Measurements from ENCODE around the gene POLA2. TPM values are rescaled to one million over a fixed set of nuclear protein-coding genes. Genes with fewer than 3 reads are reported as not detected.
"Not testable (repeated sequence)": the region's sequence is repeated elsewhere in the genome, so short reads cannot be mapped to it uniquely, and the experiment has no call there.

Gene POLA2
- total and polyA plus RNA-seq, 7 donors: 1.7 to 5.8 (median 3.3) TPM

- DNase-seq: no peak
- Histone ChIP-seq H3K4me3 (no peak overlapping the region), H3K4me1 (no peaks in the 10 kb centered on the region), H3K27ac (no peak overlapping the region), H3K27me3 (ENCODE audit: insufficient read depth in 3 of 3, low read length in 2 of 3) (no peaks in the 10 kb centered on the region), H3K36me3 (ENCODE audit: insufficient read depth in 1 of 2, low read depth in 1 of 2) (no peaks in the 10 kb centered on the region), H3K9me3 (no peaks in the 10 kb centered on the region)
- TF ChIP-seq CTCF (IDR thresholded peaks at IDR 0.05): no peak
- ATAC-seq: no peak
- intact Hi-C loops (cut with DNase I): no loop called here
These were observed 20.1 kb upstream of the POLA2 start for GRCh38 chr11:65241692-65242091.

DNA sequence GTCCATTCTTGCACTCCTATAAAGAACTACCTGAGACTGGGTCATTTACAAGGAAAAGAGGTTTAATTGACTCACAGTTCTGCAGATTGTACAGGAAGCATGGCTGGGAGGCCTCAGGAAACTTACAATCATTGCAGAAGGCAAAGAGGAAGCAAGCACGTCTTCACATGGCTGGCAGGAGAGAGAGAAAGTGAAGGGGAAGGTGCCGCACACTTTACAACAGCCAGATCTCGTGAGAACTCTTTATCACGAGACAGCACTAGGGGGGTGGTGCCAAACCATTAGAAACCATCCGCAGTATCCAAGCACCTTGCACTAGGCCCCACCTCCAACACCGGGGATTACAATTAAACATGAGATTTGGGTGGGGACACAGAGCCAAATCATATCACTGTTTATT lies 19.4 kb upstream of the POLA2 start:
- H3K4me3 ChIP-seq: no peak overlapping the region
- H3K9me3 ChIP-seq: no peaks in the 10 kb centered on the region
- ATAC-seq: no peak
- intact Hi-C loops (cut with DNase I): no loop called here
- no peaks in the 10 kb centered on the region for H3K4me1 ChIP-seq
- no peak overlapping the region for H3K27ac ChIP-seq
- no peaks in the 10 kb centered on the region for H3K27me3 ChIP-seq (ENCODE audit: insufficient read depth in 3 of 3, low read length in 2 of 3)
- 77 to 84% (median 83%) methylated on average over 6 of the region's 6 CpGs for WGBS, 3 donors
- DNase-seq: no peak
- no peaks in the 10 kb centered on the region for H3K36me3 ChIP-seq (ENCODE audit: insufficient read depth in 1 of 2, low read depth in 1 of 2)
- TF ChIP-seq CTCF (IDR thresholded peaks at IDR 0.05): no peak

DNA sequence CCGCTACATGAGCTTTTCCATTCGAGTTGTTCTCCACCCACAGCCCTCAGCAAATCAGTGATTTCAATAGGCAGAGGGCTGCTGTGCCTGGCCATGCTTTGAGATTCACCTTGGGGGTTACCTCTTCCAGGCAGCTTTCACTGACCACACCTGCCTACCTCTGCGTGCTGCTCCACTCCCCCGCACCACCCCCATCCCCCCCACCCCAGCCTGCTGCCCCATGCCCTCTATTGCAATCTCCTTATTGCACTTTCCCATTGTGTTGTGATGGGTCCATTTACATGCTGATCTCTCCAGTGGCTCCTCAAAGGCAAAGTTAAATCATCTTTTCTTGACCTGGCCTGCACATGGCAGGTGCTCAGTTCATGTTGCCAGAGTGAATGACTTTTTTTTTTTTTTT lies 18.0 kb upstream of the POLA2 start:
- Histone ChIP-seq H3K27ac (no peak overlapping the region), H3K27me3 (ENCODE audit: insufficient read depth in 3 of 3, low read length in 2 of 3) (no peaks in the 10 kb centered on the region), H3K36me3 (ENCODE audit: insufficient read depth in 1 of 2, low read depth in 1 of 2) (no peaks in the 10 kb centered on the region), H3K4me3 (no peak overlapping the region), H3K9me3 (no peaks in the 10 kb centered on the region), H3K4me1 (no peaks in the 10 kb centered on the region)
- no peak for DNase-seq
- TF ChIP-seq CTCF (IDR thresholded peaks at IDR 0.05): no peak
- WGBS, 3 donors: 40 to 55% (median 43%) methylated on average over 4 of the region's 4 CpGs
- intact Hi-C loops (cut with DNase I): no loop called here
- ATAC-seq: no peak

- intact Hi-C loops (cut with DNase I); H3K36me3 ChIP-seq (ENCODE audit: insufficient read depth in 1 of 2, low read depth in 1 of 2); DNase-seq; H3K27me3 ChIP-seq (ENCODE audit: insufficient read depth in 3 of 3, low read length in 2 of 3); H3K4me1 ChIP-seq; H3K9me3 ChIP-seq; ATAC-seq; H3K4me3 ChIP-seq; H3K27ac ChIP-seq: not testable (repeated sequence)
- 91 to 93% (median 92%) methylated on average over 4 to 8 of the region's 8 CpGs for WGBS, 3 donors
These were observed 16.7 kb upstream of the POLA2 start for GRCh38 chr11:65245046-65245445.

GRCh38 chr11:65246506-65246905 lies 15.3 kb upstream of the POLA2 start:
- Histone ChIP-seq H3K4me3 (no peak overlapping the region), H3K36me3 (ENCODE audit: insufficient read depth in 1 of 2, low read depth in 1 of 2) (no peaks in the 10 kb centered on the region), H3K27ac (no peak overlapping the region), H3K27me3 (ENCODE audit: insufficient read depth in 3 of 3, low read length in 2 of 3) (no peaks in the 10 kb centered on the region), H3K9me3 (no peaks in the 10 kb centered on the region), H3K4me1 (no peaks in the 10 kb centered on the region)
- ATAC-seq (no peak), DNase-seq (no peak)
- 81 to 87% (median 83%) methylated on average over 5 of the region's 5 CpGs for WGBS, 3 donors
- TF ChIP-seq CTCF (IDR thresholded peaks at IDR 0.05): no peak
- intact Hi-C loops (cut with DNase I): no loop called here

DNA sequence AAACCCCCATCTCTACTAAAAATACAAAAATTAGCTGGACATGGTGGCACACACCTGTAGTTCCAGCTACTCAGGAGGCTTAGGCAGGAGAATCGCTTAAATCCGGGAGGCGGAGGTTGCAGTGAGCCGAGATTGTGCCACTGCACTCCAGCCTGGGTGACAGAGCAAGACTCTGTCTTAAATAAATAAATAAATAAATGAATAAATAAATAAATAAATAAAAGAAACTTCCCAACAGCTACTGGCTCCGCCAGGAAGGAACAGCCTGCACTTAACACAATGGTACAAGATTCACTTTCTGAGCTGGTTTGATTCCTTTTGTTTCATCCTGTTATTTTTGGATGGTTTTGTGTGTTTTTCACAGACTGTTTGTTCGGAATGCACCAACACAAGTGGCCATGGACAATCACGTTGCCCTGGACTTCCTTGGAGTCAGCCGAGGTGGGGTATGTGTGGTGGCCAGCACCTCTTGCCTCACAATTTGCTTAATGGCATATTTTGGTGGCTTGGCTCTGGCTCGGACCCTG lies 13.5 kb upstream of the POLA2 start:
- ATAC-seq; H3K4me3 ChIP-seq; intact Hi-C loops (cut with DNase I); DNase-seq; H3K27me3 ChIP-seq (ENCODE audit: insufficient read depth in 3 of 3, low read length in 2 of 3); H3K4me1 ChIP-seq; H3K27ac ChIP-seq; H3K36me3 ChIP-seq (ENCODE audit: insufficient read depth in 1 of 2, low read depth in 1 of 2); H3K9me3 ChIP-seq: not testable (repeated sequence)
- WGBS, 3 donors: 69 to 84% (median 71%) methylated on average over 9 of the region's 9 CpGs

Measured in psoas muscle (tissue), 8 donors.